LNCAP (cell line): ENCODE measurements around the gene ZBTB16.

ENCODE experiments used
- CTCF ChIP-seq: fragments of 450-650 bp; IDR thresholded peaks from 2 replicates; pipeline ENCODE4 v1.5.1; 2017; ENCODE audit warnings: mild to moderate bottlenecking

The ZBTB16 gene

GRCh38 chr11:114054806-114055205 lies 4.7 kb upstream of the ZBTB16 start:
- no peak for TF ChIP-seq CTCF

- TF ChIP-seq CTCF = no peak
These were observed 3.1 kb upstream of the ZBTB16 start for GRCh38 chr11:114056409-114056808.

- TF ChIP-seq CTCF = no peak
These were observed 2.4 kb upstream of the ZBTB16 start for GRCh38 chr11:114057147-114057546.

GRCh38 chr11:114057605-114058004 lies 1.9 kb upstream of the ZBTB16 start:
- no peak for TF ChIP-seq CTCF

GRCh38 chr11:114058026-114058706 lies 1.3 kb upstream of the ZBTB16 start:
- no peak for TF ChIP-seq CTCF

- TF ChIP-seq CTCF = no peak
These were observed 637 bp upstream of the ZBTB16 start for GRCh38 chr11:114058871-114059277.

GRCh38 chr11:114059984-114060391 lies 477 bp downstream of the ZBTB16 start:
- no peak for TF ChIP-seq CTCF
